Neural progenitor cell (in vitro differentiated cells): ENCODE data around the gene BFSP2.

Experiments used
- CTCF ChIP-seq: fragments of 200-600 bp; sonication (generic); IDR thresholded peaks from 2 replicates; pipeline ENCODE4 v1.5.1; 2017; ENCODE audit warnings: antibody characterized with exemption, mild to moderate bottlenecking
- EZH2phosphoT487 ChIP-seq: fragments of 200-600 bp; sonication (generic); IDR thresholded peaks from 2 replicates; pipeline ENCODE4 v1.6.1; 2017; ENCODE audit warnings: antibody characterized with exemption

- TF ChIP-seq EZH2phosphoT487 (no peak), CTCF (peak; percentile 94)
These were observed 15.4 kb upstream of the BFSP2 start for GRCh38 chr3:133384331-133385027.
